PFSK-1 (cell line): Measurements from ENCODE around the gene DIPK1B.

Experiments
- POLR2AphosphoS5 ChIP-seq: IDR thresholded peaks from 2 replicates; pipeline ENCODE4 v1.6.1; 2012; ENCODE audit warnings: low read depth, mild to moderate bottlenecking, control low read depth, low read length, moderate library complexity
- SIN3A ChIP-seq: IDR thresholded peaks from 2 replicates; pipeline ENCODE4 v1.6.1; 2012; ENCODE audit warnings: mild to moderate bottlenecking, low read length, moderate library complexity, borderline replicate concordance; ENCODE audit not compliant: insufficient read depth
- TAF1 ChIP-seq: IDR thresholded peaks from 2 replicates; pipeline ENCODE4 v1.6.1; 2012; ENCODE audit warnings: low read length, control low read depth, borderline replicate concordance; ENCODE audit not compliant: insufficient read depth
- TF ChIP-seq, protein P1 (sequence below), 2 experiments: IDR thresholded peaks; 2 replicates each; pipeline versions ENCODE4 v1.6.1 to v1.8.0; 2011 to 2012; ENCODE audit warnings: low read depth in 2 of 2, low read length in 2 of 2, control low read depth in 1 of 2, inconsistent platforms in 1 of 2, mild to moderate bottlenecking in 1 of 2, moderate library complexity in 1 of 2; ENCODE audit not compliant: insufficient read depth in 1 of 2

- TF ChIP-seq POLR2AphosphoS5, result no peak
- TF ChIP-seq TAF1, result no peak
- TF ChIP-seq, protein P1, sequence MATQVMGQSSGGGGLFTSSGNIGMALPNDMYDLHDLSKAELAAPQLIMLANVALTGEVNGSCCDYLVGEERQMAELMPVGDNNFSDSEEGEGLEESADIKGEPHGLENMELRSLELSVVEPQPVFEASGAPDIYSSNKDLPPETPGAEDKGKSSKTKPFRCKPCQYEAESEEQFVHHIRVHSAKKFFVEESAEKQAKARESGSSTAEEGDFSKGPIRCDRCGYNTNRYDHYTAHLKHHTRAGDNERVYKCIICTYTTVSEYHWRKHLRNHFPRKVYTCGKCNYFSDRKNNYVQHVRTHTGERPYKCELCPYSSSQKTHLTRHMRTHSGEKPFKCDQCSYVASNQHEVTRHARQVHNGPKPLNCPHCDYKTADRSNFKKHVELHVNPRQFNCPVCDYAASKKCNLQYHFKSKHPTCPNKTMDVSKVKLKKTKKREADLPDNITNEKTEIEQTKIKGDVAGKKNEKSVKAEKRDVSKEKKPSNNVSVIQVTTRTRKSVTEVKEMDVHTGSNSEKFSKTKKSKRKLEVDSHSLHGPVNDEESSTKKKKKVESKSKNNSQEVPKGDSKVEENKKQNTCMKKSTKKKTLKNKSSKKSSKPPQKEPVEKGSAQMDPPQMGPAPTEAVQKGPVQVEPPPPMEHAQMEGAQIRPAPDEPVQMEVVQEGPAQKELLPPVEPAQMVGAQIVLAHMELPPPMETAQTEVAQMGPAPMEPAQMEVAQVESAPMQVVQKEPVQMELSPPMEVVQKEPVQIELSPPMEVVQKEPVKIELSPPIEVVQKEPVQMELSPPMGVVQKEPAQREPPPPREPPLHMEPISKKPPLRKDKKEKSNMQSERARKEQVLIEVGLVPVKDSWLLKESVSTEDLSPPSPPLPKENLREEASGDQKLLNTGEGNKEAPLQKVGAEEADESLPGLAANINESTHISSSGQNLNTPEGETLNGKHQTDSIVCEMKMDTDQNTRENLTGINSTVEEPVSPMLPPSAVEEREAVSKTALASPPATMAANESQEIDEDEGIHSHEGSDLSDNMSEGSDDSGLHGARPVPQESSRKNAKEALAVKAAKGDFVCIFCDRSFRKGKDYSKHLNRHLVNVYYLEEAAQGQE (IDR thresholded peaks at IDR 0.05; ENCODE audit: insufficient read depth in 1 of 2, low read depth in 2 of 2, low read length in 2 of 2), result no peak
- no peak for TF ChIP-seq SIN3A
These were observed at the start of gene DIPK1B for GRCh38 chr9:136711751-136712689.
